ENCODE data around the gene GLRX3.

- TF ChIP-seq CTCF (IDR thresholded peaks at IDR 0.05) = no peak
- TF ChIP-seq POLR2A (IDR thresholded peaks at IDR 0.05) = no peak
- TF ChIP-seq EP300 (IDR thresholded peaks at IDR 0.05) = no peak
Measured at GRCh38 chr10:130167707-130168106, 31.5 kb downstream of the GLRX3 start.

All from tibial nerve (tissue), 4 donors.